GM06990 (cell line): ENCODE measurements around the gene HSPA2.
A peak's percentile ranks its signal among the peaks of the same experiment; 100 is the strongest.

Experiments used
- DNase-seq: peaks from one replicate; pipeline ENCODE4 v3.0.0-alpha.2; 2011; ENCODE audit not compliant: insufficient read length; ENCODE audit errors: extremely low read depth
- H3K27me3 ChIP-seq: replicated peaks from 2 replicates; pipeline ENCODE4 v1.6.0; 2011; ENCODE audit warnings: low read length; ENCODE audit not compliant: control insufficient read depth, insufficient read depth
- H3K36me3 ChIP-seq: 2 replicates; pipeline ENCODE4 v1.5.1; 2011; ENCODE audit warnings: low read length; ENCODE audit not compliant: control insufficient read depth, insufficient read depth
- H3K4me3 ChIP-seq: replicated peaks from 2 replicates; pipeline ENCODE4 v1.5.1; 2011; ENCODE audit warnings: low read depth, mild to moderate bottlenecking, control low read depth, low read length
- TF ChIP-seq, protein P1 (sequence below): IDR thresholded peaks from 2 replicates; pipeline ENCODE4 v1.5.1; 2011; ENCODE audit warnings: low read length, control low read depth, mild to moderate bottlenecking, inconsistent platforms; ENCODE audit not compliant: insufficient read depth, poor library complexity, severe bottlenecking

Gene HSPA2

DNA sequence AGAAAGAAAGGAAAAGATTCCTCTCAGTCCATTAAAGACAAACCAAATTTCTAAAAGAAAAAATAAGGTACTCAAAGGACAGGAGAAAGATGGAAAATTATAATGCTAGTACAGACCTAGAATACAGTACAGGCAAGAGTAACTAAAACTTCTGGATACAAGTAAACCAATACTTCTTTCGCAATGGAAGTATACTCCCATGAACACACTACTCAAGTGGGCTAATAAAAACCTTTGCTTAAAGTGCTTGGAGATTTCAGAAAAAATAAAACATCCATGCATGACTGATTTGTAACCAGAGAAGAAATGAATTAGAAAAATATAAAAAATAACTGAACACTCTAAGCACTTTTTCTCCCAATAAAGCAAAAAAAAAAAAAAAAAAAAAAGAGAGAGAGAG lies 40.5 kb upstream of the HSPA2 start:
- DNase-seq: no peak

DNA sequence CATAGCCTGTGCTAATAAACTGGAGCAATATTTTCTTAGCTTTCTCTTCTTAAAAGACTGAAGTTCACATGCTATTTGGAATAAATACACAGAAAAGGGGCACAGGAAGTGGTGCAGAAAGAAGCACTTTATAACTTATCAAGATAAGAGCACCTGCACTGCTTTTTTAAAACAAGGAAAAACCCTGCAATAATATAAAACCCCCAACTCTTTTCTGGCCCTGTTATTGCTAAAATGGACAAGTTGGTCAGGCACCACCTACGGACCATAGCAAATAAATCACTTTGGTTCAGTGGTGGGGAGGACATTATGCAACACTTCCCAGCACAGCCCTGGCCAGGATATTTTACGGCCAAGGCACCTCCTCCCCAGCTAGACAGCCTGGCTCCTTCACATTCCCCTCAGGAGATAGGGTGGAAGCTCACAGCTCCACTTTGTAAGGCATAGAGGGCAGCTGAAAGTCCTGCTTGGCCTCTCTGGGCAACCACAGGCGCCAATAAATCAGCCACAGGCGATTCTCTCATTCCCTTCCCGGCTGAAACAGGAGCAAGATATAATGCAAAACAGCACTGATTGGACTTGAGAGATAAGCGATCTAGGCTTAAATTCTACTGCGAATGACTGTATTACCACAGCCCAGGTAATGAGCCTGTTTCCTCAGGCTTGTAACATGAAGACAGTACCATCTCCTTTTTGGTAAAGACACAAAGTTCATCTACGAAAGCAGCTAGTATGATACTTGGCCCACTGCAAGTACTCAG lies 39.0 kb upstream of the HSPA2 start:
- DNase-seq: no peak
- TF ChIP-seq, protein P1, sequence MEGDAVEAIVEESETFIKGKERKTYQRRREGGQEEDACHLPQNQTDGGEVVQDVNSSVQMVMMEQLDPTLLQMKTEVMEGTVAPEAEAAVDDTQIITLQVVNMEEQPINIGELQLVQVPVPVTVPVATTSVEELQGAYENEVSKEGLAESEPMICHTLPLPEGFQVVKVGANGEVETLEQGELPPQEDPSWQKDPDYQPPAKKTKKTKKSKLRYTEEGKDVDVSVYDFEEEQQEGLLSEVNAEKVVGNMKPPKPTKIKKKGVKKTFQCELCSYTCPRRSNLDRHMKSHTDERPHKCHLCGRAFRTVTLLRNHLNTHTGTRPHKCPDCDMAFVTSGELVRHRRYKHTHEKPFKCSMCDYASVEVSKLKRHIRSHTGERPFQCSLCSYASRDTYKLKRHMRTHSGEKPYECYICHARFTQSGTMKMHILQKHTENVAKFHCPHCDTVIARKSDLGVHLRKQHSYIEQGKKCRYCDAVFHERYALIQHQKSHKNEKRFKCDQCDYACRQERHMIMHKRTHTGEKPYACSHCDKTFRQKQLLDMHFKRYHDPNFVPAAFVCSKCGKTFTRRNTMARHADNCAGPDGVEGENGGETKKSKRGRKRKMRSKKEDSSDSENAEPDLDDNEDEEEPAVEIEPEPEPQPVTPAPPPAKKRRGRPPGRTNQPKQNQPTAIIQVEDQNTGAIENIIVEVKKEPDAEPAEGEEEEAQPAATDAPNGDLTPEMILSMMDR: no peak
- H3K4me3 ChIP-seq: peak overlapping the region; percentile 92

More for the DNA sequence above, 40.5 kb upstream of the HSPA2 start:
- TF ChIP-seq, protein P1: no peak
- no peak overlapping the region for H3K4me3 ChIP-seq
- H3K36me3 ChIP-seq: no peaks in the 10 kb centered on the region
- no peaks in the 10 kb centered on the region for H3K27me3 ChIP-seq

DNA sequence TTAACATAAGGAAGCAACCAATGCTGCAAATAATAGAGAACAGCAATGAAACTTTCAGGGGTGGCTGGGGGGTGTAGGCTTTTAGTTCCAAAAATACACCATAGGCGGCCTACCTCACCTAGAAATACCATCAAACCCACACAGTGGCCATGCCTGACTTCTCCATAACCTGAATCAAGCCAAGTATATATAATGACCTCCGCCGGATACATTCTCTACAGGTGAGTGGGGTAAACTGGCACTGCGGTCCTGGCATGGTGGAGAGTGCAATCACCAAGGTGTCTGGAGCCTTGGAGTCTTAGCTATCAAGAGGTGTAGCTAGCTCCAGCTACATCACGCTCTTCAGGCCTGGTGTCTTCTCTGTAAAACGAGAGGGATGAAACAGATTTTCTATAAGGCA lies 38.1 kb upstream of the HSPA2 start:
- DNase-seq: no peak
- H3K36me3 ChIP-seq: no peaks in the 10 kb centered on the region

More for the DNA sequence above, 39.0 kb upstream of the HSPA2 start:
- Histone ChIP-seq H3K27me3 (no peaks in the 10 kb centered on the region), H3K36me3 (no peaks in the 10 kb centered on the region)

DNA sequence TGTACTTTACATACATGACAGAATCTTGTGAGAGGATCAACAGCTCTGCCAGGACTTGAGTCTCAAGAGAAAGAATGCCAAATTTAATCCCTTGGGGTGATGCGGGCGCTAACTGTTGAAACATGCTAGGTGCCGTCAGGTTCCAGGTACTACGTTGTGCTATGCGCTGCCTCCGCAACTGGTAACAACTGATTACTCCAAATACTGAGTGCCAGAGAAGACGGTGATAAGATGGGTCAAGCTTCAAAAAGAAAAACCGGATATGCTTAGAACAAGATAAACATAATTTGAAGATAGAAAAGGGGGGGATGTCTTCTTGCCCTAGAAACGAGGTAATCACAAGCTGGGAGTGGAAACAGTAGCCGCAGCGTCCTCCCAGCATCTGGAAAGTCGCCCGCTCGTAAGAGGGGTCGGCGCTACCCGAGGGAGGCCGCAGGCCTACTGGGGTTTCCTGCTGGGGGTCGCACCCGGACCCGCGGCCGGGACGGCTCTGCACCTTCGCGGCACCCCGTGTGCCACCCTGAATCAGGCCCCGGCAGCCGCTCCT lies 37.6 kb upstream of the HSPA2 start:
- Histone ChIP-seq H3K36me3 (no peaks in the 10 kb centered on the region), H3K4me3 (peak overlapping the region; percentile 92), H3K27me3 (no peaks in the 10 kb centered on the region)
- TF ChIP-seq, protein P1: no peak
- no peak for DNase-seq

More for the DNA sequence above, 38.1 kb upstream of the HSPA2 start:
- TF ChIP-seq, protein P1: no peak
- Histone ChIP-seq H3K27me3 (no peaks in the 10 kb centered on the region), H3K4me3 (peak overlapping the region; percentile 92)

DNA sequence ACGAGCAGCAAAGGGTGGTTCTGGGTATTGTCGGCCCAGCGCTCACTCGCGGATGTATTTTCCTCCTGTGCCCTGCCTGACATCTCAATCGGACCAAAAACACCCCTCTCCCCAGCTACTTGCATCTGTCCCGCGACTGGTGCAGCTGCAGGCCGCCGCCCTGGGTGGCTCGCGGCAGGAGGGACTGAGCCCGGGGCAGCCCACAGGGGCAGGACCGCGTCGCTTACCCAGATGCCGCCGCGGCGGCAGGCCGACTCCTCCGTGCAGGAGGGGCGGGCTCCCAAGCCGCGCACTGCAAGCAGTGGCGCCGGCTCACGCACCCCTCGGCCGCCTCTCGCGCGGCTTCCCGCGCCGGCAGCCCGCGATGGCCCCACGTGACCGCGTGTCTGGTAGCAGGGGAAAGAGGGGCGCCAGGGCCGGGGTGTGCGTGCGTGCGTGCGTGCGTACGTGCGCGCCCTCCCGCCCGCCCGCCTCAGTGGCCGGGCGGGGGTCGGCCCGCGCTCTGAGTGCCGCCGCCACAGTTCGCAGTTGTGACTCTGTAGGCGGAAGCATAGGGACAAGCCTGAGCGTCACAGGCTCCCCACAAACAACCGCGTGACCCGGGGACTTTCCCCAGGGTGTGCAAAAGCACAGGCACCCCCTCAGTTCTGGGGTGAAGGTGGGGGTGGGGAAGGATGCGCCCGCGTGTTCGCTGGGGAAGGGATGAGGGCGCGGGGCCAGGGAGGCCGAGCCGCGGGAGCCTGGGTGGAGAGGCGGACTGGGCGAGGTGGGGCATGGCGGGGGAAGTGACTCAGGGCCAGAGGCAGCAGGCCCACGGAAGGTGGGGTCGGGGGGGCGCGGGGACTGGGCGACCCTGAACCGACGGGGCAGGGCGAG lies 36.9 kb upstream of the HSPA2 start, which contains the start of gene ZBTB25:
ZBTB25 (minus strand) TSS at position 405 of the 876 bp plus-strand sequence. CDS start 13,305 bp downstream, outside the sequence.
- DNase-seq: peak; percentile 100
- TF ChIP-seq, protein P1: no peak
- Histone ChIP-seq H3K4me3 (peak within 1 kb of the TSS; percentile 92), H3K27me3 (no peaks in the 10 kb centered on the region), H3K36me3 (no peaks in the 10 kb centered on the region)
